ENCODE measurements around the gene MSI2. TPM values are rescaled to one million over a fixed set of nuclear protein-coding genes. Genes with fewer than 3 reads are reported as not detected.

Gene MSI2
- total RNA-seq, 1 donor: 12.6 TPM

GRCh38 chr17:57337390-57337789 lies 81.1 kb downstream of the MSI2 start:
- no peak for TF ChIP-seq CTCF (IDR thresholded peaks at IDR 0.05; ENCODE audit: insufficient read depth, low read length)
- no peak for DNase-seq (ENCODE audit: low read depth)
- H3K4me3 ChIP-seq (ENCODE audit: low read depth, low read length): no peak overlapping the region

GRCh38 chr17:57338257-57338914 lies 82.1 kb downstream of the MSI2 start:
- H3K4me3 ChIP-seq (ENCODE audit: low read depth, low read length): no peak overlapping the region
- no peak for DNase-seq (ENCODE audit: low read depth)
- TF ChIP-seq CTCF (IDR thresholded peaks at IDR 0.05; ENCODE audit: insufficient read depth, low read length): no peak

- no peak overlapping the region for H3K4me3 ChIP-seq (ENCODE audit: low read depth, low read length)
- no peak for DNase-seq (ENCODE audit: low read depth)
- no peak for TF ChIP-seq CTCF (IDR thresholded peaks at IDR 0.05; ENCODE audit: insufficient read depth, low read length)
Measured at GRCh38 chr17:57340160-57340981, 84.0 kb downstream of the MSI2 start.

GRCh38 chr17:57341611-57342540 lies 85.6 kb downstream of the MSI2 start:
- no peak for DNase-seq (ENCODE audit: low read depth)
- no peak overlapping the region for H3K4me3 ChIP-seq (ENCODE audit: low read depth, low read length)
- no peak for TF ChIP-seq CTCF (IDR thresholded peaks at IDR 0.05; ENCODE audit: insufficient read depth, low read length)

- no peak for DNase-seq (ENCODE audit: low read depth)
- no peak for TF ChIP-seq CTCF (IDR thresholded peaks at IDR 0.05; ENCODE audit: insufficient read depth, low read length)
- no peak overlapping the region for H3K4me3 ChIP-seq (ENCODE audit: low read depth, low read length)
Measured at GRCh38 chr17:57342963-57343589, 86.8 kb downstream of the MSI2 start.

- no peak for TF ChIP-seq CTCF (IDR thresholded peaks at IDR 0.05; ENCODE audit: insufficient read depth, low read length)
- H3K4me3 ChIP-seq (ENCODE audit: low read depth, low read length): no peak overlapping the region
- no peak for DNase-seq (ENCODE audit: low read depth)
Measured at GRCh38 chr17:57343717-57344116, 87.4 kb downstream of the MSI2 start.

Data from fibroblast of the aortic adventitia (primary cell).